RWPE2 (cell line): ENCODE results near the gene OSBPL10.

Experiments used
- ATAC-seq: fragments of 200-7000 bp; cut with Tn5 transposase; 3 replicates; pipeline ENCODE4 v1.9.1; 2021; ENCODE audit warnings: low read depth
- DNase-seq: peaks from one replicate; pipeline ENCODE4 v3.0.0-alpha.2; 2020; ENCODE audit warnings: low spot score
- H3K27ac ChIP-seq: fragments of 450-650 bp; 2 replicates; pipeline ENCODE4 v1.5.1; 2017; ENCODE audit warnings: mild to moderate bottlenecking; ENCODE audit not compliant: poor library complexity, severe bottlenecking
- H3K27me3 ChIP-seq: fragments of 250-450 bp; sonication (Bioruptor Pico); 2 replicates; pipeline ENCODE4 v1.5.1; 2021; ENCODE audit warnings: mild to moderate bottlenecking, moderate library complexity; ENCODE audit not compliant: insufficient read depth, poor library complexity, severe bottlenecking
- H3K36me3 ChIP-seq: fragments of 250-450 bp; sonication (Bioruptor Pico); 2 replicates; pipeline ENCODE4 v1.5.1; 2020; ENCODE audit warnings: low read depth, mild to moderate bottlenecking, moderate library complexity
- H3K4me1 ChIP-seq: fragments of 250-450 bp; sonication (Bioruptor Pico); 2 replicates; pipeline ENCODE4 v1.5.1; 2021; ENCODE audit warnings: mild to moderate bottlenecking, moderate library complexity; ENCODE audit not compliant: insufficient read depth, poor library complexity, severe bottlenecking
- H3K4me3 ChIP-seq: fragments of 250-450 bp; sonication (Bioruptor Pico); 2 replicates; pipeline ENCODE4 v1.5.1; 2021; ENCODE audit warnings: mild to moderate bottlenecking, moderate library complexity; ENCODE audit not compliant: severe bottlenecking
- H3K9me3 ChIP-seq: fragments of 250-450 bp; sonication (Bioruptor Pico); 2 replicates; pipeline ENCODE4 v1.5.1; 2021; ENCODE audit warnings: mild to moderate bottlenecking, moderate library complexity; ENCODE audit not compliant: severe bottlenecking
- TF ChIP-seq, protein P1 (sequence below): fragments of 450-650 bp; IDR thresholded peaks from one replicate; pipeline ENCODE4 v1.5.1; 2017; ENCODE audit warnings: mild to moderate bottlenecking, moderate library complexity; ENCODE audit not compliant: poor library complexity, severe bottlenecking

Gene OSBPL10

DNA sequence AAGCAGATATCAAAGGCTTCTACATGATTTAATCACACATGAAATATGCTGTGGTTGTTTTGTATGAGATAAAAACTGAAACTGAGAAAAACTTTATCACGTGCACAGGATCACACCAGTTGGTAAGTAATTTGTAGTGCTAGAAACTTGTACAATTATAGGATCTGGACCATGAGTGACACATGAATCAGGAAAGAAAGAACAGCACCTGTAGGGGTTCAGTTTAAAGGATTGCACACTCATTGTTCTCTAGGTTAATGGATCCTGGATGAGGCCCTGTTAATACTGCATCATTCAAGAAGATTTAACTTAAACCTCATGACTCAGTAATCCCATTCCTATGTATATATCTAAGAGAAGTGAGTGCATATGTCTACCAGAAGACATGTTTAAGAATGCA lies 360.4 kb downstream of the OSBPL10 start:
- Histone ChIP-seq H3K27ac (no peak overlapping the region), H3K36me3 (peaks cover 92% of the 10 kb centered on the region), H3K4me1 (peaks cover 2% of the 10 kb centered on the region), H3K9me3 (no peaks in the 10 kb centered on the region), H3K27me3 (no peaks in the 10 kb centered on the region), H3K4me3 (no peak overlapping the region)
- TF ChIP-seq, protein P1, sequence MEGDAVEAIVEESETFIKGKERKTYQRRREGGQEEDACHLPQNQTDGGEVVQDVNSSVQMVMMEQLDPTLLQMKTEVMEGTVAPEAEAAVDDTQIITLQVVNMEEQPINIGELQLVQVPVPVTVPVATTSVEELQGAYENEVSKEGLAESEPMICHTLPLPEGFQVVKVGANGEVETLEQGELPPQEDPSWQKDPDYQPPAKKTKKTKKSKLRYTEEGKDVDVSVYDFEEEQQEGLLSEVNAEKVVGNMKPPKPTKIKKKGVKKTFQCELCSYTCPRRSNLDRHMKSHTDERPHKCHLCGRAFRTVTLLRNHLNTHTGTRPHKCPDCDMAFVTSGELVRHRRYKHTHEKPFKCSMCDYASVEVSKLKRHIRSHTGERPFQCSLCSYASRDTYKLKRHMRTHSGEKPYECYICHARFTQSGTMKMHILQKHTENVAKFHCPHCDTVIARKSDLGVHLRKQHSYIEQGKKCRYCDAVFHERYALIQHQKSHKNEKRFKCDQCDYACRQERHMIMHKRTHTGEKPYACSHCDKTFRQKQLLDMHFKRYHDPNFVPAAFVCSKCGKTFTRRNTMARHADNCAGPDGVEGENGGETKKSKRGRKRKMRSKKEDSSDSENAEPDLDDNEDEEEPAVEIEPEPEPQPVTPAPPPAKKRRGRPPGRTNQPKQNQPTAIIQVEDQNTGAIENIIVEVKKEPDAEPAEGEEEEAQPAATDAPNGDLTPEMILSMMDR = no peak
- DNase-seq (no peak), ATAC-seq (0 out of 3 replicates have a peak, but pooled peaks have one; percentile 35)

DNA sequence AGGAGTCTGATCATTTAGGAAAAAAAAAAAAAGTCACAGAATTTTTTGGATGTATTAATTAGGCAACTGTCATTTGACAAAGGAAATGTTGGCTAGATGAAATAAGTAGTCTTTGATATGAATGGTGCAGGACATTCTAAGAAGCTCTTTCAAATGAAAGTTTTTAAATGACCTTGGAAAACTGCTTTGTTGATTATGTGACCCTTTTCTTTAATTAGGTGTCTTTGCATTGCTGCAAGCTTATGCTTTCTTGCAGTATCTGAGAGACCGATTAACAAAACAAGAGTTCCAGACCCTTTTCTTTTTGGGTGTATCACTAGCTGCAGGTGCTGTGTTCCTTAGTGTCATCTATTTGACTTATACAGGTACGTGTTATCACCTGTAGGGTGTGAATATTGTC lies 364.4 kb downstream of the OSBPL10 start:
- peaks cover 20% of the 10 kb centered on the region for H3K4me1 ChIP-seq
- H3K27ac ChIP-seq = no peak overlapping the region
- no peak for ATAC-seq
- TF ChIP-seq, protein P1 = no peak
- H3K36me3 ChIP-seq = peaks cover 64% of the 10 kb centered on the region
- no peaks in the 10 kb centered on the region for H3K27me3 ChIP-seq
- no peak overlapping the region for H3K4me3 ChIP-seq
- no peak for DNase-seq
- H3K9me3 ChIP-seq = no peaks in the 10 kb centered on the region

DNA sequence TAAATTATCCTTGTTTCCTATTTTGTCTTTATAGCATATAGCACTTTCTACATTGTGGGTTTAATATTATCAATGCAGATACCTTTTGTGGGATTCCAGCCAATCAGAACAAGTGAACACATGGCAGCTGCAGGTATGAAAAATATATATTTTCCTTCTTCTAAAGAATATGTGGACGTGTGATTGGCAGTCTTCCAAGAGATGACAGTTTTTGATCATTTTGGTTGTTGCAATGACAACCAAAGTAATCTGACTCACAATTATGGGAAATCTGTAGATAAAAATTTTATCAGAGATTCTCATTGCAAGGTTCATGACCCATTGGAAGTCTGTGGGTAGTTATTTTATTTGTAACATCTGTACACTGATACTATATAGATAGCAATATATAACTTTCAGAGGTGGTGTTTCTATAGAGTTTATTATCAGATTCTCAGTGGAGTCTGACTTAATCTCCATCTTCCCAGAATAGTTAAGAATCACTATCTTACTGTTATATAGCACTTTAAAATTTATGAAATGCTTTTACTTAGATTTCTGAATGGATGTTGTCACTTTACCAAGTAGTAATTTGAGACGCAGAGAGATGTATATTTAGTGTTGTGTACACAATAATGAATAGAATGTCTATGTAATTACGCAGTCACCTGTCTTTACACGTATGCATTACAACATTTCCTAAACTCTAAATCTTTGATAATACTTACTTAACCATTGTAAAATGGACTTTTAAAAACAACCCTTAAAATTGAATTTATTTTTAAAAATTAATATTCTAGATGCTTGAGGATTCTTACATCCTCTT lies 365.8 kb downstream of the OSBPL10 start:
- H3K36me3 ChIP-seq = peaks cover 52% of the 10 kb centered on the region
- ATAC-seq = no peak
- no peak overlapping the region for H3K27ac ChIP-seq
- H3K9me3 ChIP-seq = no peaks in the 10 kb centered on the region
- no peaks in the 10 kb centered on the region for H3K27me3 ChIP-seq
- no peak for DNase-seq
- no peak overlapping the region for H3K4me3 ChIP-seq
- H3K4me1 ChIP-seq = peaks cover 20% of the 10 kb centered on the region
- TF ChIP-seq, protein P1 = no peak

DNA sequence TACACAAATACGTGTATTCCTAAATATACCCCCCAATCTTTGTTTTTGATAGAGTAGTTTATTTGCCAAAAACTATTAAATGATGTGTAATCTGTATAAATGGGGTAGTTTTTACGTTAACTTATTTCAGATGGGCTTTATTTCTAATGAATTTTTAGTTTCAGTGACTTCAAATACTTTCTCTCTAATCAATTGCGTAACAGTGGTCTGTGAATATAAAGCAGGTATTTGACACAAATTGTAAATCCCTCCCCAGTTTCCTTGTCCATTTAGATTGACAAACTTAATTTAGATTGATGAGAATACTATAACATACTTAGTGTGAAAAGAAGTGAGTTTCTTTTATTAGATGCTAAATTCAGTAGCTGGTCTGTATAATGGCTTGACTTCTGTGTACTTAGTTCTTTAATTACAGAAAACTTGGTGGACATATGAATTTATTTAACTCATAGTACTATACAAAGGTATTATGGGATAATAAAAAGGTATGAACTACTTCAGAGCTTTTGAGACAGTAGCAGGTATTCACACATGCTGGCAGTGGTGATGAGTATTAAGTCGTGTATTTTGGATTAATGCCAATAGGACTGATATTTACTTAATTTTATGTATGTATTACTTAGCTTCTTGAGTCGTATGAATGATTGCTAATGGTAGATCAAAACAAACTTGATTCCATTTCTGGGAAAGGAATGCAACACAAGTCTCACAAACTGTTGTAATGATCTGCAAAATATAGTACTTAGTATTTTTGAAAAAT lies 366.7 kb downstream of the OSBPL10 start:
- H3K36me3 ChIP-seq = peaks cover 44% of the 10 kb centered on the region
- H3K4me3 ChIP-seq = no peak overlapping the region
- H3K9me3 ChIP-seq = no peaks in the 10 kb centered on the region
- TF ChIP-seq, protein P1 = no peak
- no peaks in the 10 kb centered on the region for H3K27me3 ChIP-seq
- peak; percentile 81 for ATAC-seq
- H3K27ac ChIP-seq = no peak overlapping the region
- peaks cover 20% of the 10 kb centered on the region for H3K4me1 ChIP-seq
- no peak for DNase-seq
